ENCODE results near the gene D2HGDH. TPM values are rescaled to one million over a fixed set of nuclear protein-coding genes. Genes with fewer than 3 reads are reported as not detected.

The D2HGDH gene
- total and polyA plus RNA-seq, 2 of the 13 experiments (the other 11 are each of a cell fraction or from before 2014, with no cell fraction given): 19.2 to 20.3 TPM

GRCh38 chr2:241809383-241810306 is 75.2 kb downstream of the D2HGDH start (continued):
- TF ChIP-seq BATF2 (CRISPR knock-in tag; IDR thresholded peaks at IDR 0.05) (no peak), MAFF (IDR thresholded peaks at IDR 0.05; ENCODE audit: low read depth, low read length) (no peak), ZNF44 (CRISPR knock-in tag; IDR thresholded peaks at IDR 0.05) (no peak; the same call in 1 of the 2 replicates), JUNB (CRISPR knock-in tag; IDR thresholded peaks at IDR 0.05; ENCODE audit: borderline replicate concordance) (no peak), KDM1A (CRISPR knock-in tag; IDR thresholded peaks at IDR 0.05) (no peak), ZSCAN5A (CRISPR knock-in tag; IDR thresholded peaks at IDR 0.05; ENCODE audit: borderline replicate concordance) (no peak), CREBL2 (CRISPR knock-in tag; IDR thresholded peaks at IDR 0.05; ENCODE audit: borderline replicate concordance) (no peak), ZNF629 (CRISPR knock-in tag; conservative IDR thresholded peaks at IDR 0.05) (no peak), CERS6 (CRISPR knock-in tag; IDR thresholded peaks at IDR 0.05) (no peak), ZNF333 (CRISPR knock-in tag; IDR thresholded peaks at IDR 0.05; ENCODE audit: borderline replicate concordance) (0 out of 2 replicates have a peak, but pooled peaks have one; percentile 6), ZNF101 (CRISPR knock-in tag; IDR thresholded peaks at IDR 0.05; ENCODE audit: borderline replicate concordance, low read depth) (no peak), ZNF615 (CRISPR knock-in tag; IDR thresholded peaks at IDR 0.05; ENCODE audit: borderline replicate concordance) (no peak), DNMT3B (CRISPR knock-in tag; conservative IDR thresholded peaks at IDR 0.05) (no peak), ZNF124 (CRISPR knock-in tag; IDR thresholded peaks at IDR 0.05) (no peak), CHD2 (IDR thresholded peaks at IDR 0.05; ENCODE audit: low read depth, low read length) (0 out of 2 replicates have a peak, but pooled peaks have one; percentile 10), SRSF4 (IDR thresholded peaks at IDR 0.05; ENCODE audit: low read depth, low read length, poor library complexity, severe bottlenecking) (no peak), SP1 (IDR thresholded peaks at IDR 0.05) (no peak), SP1 (CRISPR knock-in tag; IDR thresholded peaks at IDR 0.05) (no peak), ZNF883 (CRISPR knock-in tag; IDR thresholded peaks at IDR 0.05; ENCODE audit: not compliant biosample characterization) (no peak), SOX13 (IDR thresholded peaks at IDR 0.05) (no peak), SOX13 (CRISPR knock-in tag; conservative IDR thresholded peaks at IDR 0.05 in 1 of 2, IDR thresholded peaks at IDR 0.05 in 1 of 2) (0 out of 4 replicates have a peak, but pooled peaks of 1 of the 2 experiments have one; percentile 27), ZNF264 (CRISPR knock-in tag; IDR thresholded peaks at IDR 0.05) (no peak), TMF1 (CRISPR knock-in tag; IDR thresholded peaks at IDR 0.05; ENCODE audit: low read depth) (0 out of 2 replicates have a peak, but pooled peaks have one; percentile 20), SIN3B (IDR thresholded peaks at IDR 0.05; ENCODE audit: low read length) (no peak), ZNF12 (CRISPR knock-in tag; IDR thresholded peaks at IDR 0.05) (no peak), ZNF225 (CRISPR knock-in tag; IDR thresholded peaks at IDR 0.05) (no peak), BORCS8-MEF2B (CRISPR knock-in tag; IDR thresholded peaks at IDR 0.05) (no peak; the same call in 1 of the 2 replicates)

Measured in HepG2 (cell line).